Astrocyte (in vitro differentiated cells and primary cell): ENCODE results near the gene NME9. TPM values are rescaled to one million over a fixed set of nuclear protein-coding genes. Genes with fewer than 3 reads are reported as not detected.

Source experiments
- DNase-seq: peaks from one replicate; pipeline ENCODE4 v3.0.0-alpha.2; 2010; ENCODE audit warnings: low read depth
- FAIRE-seq: peaks from 2 replicates; lab custom pipeline; 2011; peaks lifted over from hg19 to GRCh38; lab: Jason Lieb, UNC
- H2AFZ ChIP-seq: 2 replicates; pipeline ENCODE4 v1.6.0; 2012; ENCODE audit warnings: low read depth, low read length, inconsistent platforms
- H3K27ac ChIP-seq: 2 replicates; pipeline ENCODE4 v1.5.1; 2011; ENCODE audit warnings: low read depth, low read length, inconsistent platforms
- H3K27me3 ChIP-seq: 2 replicates; pipeline ENCODE4 v1.6.0; 2011; ENCODE audit warnings: low read length, inconsistent platforms; ENCODE audit not compliant: insufficient read depth
- H3K36me3 ChIP-seq: 2 replicates; pipeline ENCODE4 v1.5.1; 2011; ENCODE audit warnings: low read length, inconsistent platforms; ENCODE audit not compliant: insufficient read depth
- H3K4me1 ChIP-seq: 2 replicates; pipeline ENCODE4 v1.5.1; 2011; ENCODE audit warnings: low read length, inconsistent platforms; ENCODE audit not compliant: insufficient read depth
- H3K4me2 ChIP-seq: 2 replicates; pipeline ENCODE4 v1.6.0; 2012; ENCODE audit warnings: low read length, inconsistent platforms
- H3K4me3 ChIP-seq: 2 replicates; pipeline ENCODE4 v1.5.1; 2011; ENCODE audit warnings: low read depth, mild to moderate bottlenecking, low read length, inconsistent platforms; ENCODE audit not compliant: insufficient read depth
- H3K79me2 ChIP-seq: 2 replicates; pipeline ENCODE4 v1.6.0; 2012; ENCODE audit warnings: mild to moderate bottlenecking, low read length, inconsistent platforms; ENCODE audit not compliant: insufficient read depth
- H3K9ac ChIP-seq: 2 replicates; pipeline ENCODE4 v1.6.0; 2012; ENCODE audit warnings: mild to moderate bottlenecking, low read length, inconsistent platforms
- H3K9me3 ChIP-seq: 2 replicates; pipeline ENCODE4 v1.5.1; 2012; ENCODE audit warnings: low read depth, mild to moderate bottlenecking, low read length, inconsistent platforms; ENCODE audit not compliant: insufficient read depth
- H4K20me1 ChIP-seq: 2 replicates; pipeline ENCODE4 v1.6.0; 2012; ENCODE audit warnings: low read length, inconsistent platforms; ENCODE audit not compliant: insufficient read depth
- H3K27ac Mint-ChIP-seq: one replicate; pipeline ENCODE4 v1.8.0; 2021; ENCODE audit warnings: mild to moderate bottlenecking, mixed read lengths; ENCODE audit not compliant: unreplicated experiment
- H3K27me3 Mint-ChIP-seq: one replicate; pipeline ENCODE4 v1.8.0; 2021; ENCODE audit warnings: low read depth, mixed read lengths; ENCODE audit not compliant: unreplicated experiment
- H3K36me3 Mint-ChIP-seq: one replicate; pipeline ENCODE4 v1.8.0; 2021; ENCODE audit warnings: low read depth, mixed read lengths; ENCODE audit not compliant: unreplicated experiment
- H3K4me1 Mint-ChIP-seq: one replicate; pipeline ENCODE4 v1.8.0; 2021; ENCODE audit warnings: low read depth, mixed read lengths; ENCODE audit not compliant: unreplicated experiment
- H3K4me3 Mint-ChIP-seq: one replicate; pipeline ENCODE4 v1.8.0; 2021; ENCODE audit warnings: mild to moderate bottlenecking, moderate library complexity, mixed read lengths; ENCODE audit not compliant: unreplicated experiment
- H3K9me3 Mint-ChIP-seq: one replicate; pipeline ENCODE4 v1.8.0; 2021; ENCODE audit warnings: mild to moderate bottlenecking, mixed read lengths; ENCODE audit not compliant: unreplicated experiment
- CTCF ChIP-seq: IDR thresholded peaks from 2 replicates; pipeline ENCODE4 v1.5.1; 2011; ENCODE audit warnings: low read depth, mild to moderate bottlenecking, inconsistent platforms, low read length, moderate library complexity; ENCODE audit not compliant: insufficient read depth
- EZH2 ChIP-seq: IDR thresholded peaks from 2 replicates; pipeline ENCODE4 v1.6.1; 2012; ENCODE audit warnings: mild to moderate bottlenecking, low read length, inconsistent platforms; ENCODE audit not compliant: insufficient read depth
- total RNA-seq: library from RNA; stranded (reverse); gene quantifications from 2 replicates; pipeline ENCODE4 v1.2.1, GENCODE V29; 2021

NME9 gene
- total RNA-seq, 1 donor from 2014 or later = 0.54 TPM

DNA sequence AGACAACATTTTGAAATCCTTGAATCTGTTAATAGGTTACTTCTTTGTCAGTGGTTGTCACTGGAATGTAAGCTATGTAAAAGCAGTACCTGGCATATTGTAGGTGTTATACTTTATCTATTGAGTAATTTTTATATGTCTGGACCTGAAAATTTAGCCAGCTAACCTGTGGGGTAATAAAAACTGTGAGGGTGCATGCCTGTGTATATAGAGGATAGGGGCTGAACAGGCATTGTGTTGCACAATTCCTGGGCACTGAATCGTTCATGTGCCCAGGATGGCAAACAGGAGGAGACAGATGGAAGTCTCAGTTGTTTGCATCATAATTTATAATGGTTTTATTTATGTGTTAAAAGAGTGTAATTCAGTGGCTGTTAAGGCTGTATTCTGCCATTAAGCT, 75.4 kb downstream of the NME9 start:
- no peaks in the 10 kb centered on the region for H3K27me3 Mint-ChIP-seq

DNA sequence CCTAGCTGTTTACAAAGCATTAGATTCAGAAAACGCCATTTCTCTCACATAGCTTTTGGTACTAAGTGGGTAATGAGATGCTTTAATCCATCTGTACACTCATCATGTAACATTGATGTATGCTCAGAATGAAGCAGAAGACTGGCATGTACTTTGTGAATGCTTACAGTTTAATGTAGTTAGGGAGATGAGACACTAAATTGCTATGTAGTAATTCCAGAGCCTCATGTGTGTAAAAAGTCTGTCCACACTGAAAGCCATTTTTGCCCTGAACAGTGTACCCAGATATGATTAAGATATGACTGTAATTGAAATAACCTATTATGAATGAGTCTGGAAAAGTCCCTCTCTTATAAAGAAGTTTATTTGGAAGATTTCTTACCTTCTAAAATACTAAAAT, 76.0 kb downstream of the NME9 start:
- Mint-ChIP-seq H3K9me3 (no peaks in the 10 kb centered on the region), H3K27me3 (no peaks in the 10 kb centered on the region), H3K4me3 (no peak overlapping the region), H3K4me1 (peaks cover 9% of the 10 kb centered on the region), H3K36me3 (peaks cover 6% of the 10 kb centered on the region), H3K27ac (no peak overlapping the region)
- no peaks in the 10 kb centered on the region for H3K27me3 ChIP-seq
- no peaks in the 10 kb centered on the region for H4K20me1 ChIP-seq
- no peak overlapping the region for H2AFZ ChIP-seq
- DNase-seq (no peak), FAIRE-seq (no peak)
- no peak overlapping the region for H3K4me2 ChIP-seq
- H3K79me2 ChIP-seq = no peaks in the 10 kb centered on the region
- no peak for TF ChIP-seq CTCF
- TF ChIP-seq EZH2 = no peak
- no peak overlapping the region for H3K4me3 ChIP-seq
- H3K9ac ChIP-seq = no peak overlapping the region
- no peaks in the 10 kb centered on the region for H3K36me3 ChIP-seq
- H3K27ac ChIP-seq = no peak overlapping the region
- H3K4me1 ChIP-seq = no peaks in the 10 kb centered on the region
- no peaks in the 10 kb centered on the region for H3K9me3 ChIP-seq

More for the DNA sequence above, 75.4 kb downstream of the NME9 start:
- Histone ChIP-seq H3K27me3 (no peaks in the 10 kb centered on the region), H3K9ac (no peak overlapping the region), H3K4me3 (no peak overlapping the region), H3K27ac (no peak overlapping the region), H4K20me1 (no peaks in the 10 kb centered on the region), H3K36me3 (no peaks in the 10 kb centered on the region), H3K9me3 (no peaks in the 10 kb centered on the region), H2AFZ (no peak overlapping the region), H3K4me2 (no peak overlapping the region), H3K79me2 (no peaks in the 10 kb centered on the region), H3K4me1 (no peaks in the 10 kb centered on the region)
- TF ChIP-seq CTCF (no peak), EZH2 (no peak)
- H3K36me3 Mint-ChIP-seq = peaks cover 4% of the 10 kb centered on the region
- peaks cover 9% of the 10 kb centered on the region for H3K4me1 Mint-ChIP-seq
- no peak for FAIRE-seq
- H3K27ac Mint-ChIP-seq = no peak overlapping the region
- H3K4me3 Mint-ChIP-seq = no peak overlapping the region
- DNase-seq = no peak
- H3K9me3 Mint-ChIP-seq = no peaks in the 10 kb centered on the region

Other genes starting within 250 kb of the NME9 start
- gene DZIP1L, start 214.2 kb downstream of the NME9 start, total RNA-seq = 19.0 and 19.8 TPM in 2 replicates
- gene A4GNT, start 197.5 kb downstream of the NME9 start, total RNA-seq = not detected in 2 replicates
- 14.8 and 14.9 TPM in 2 replicates for gene DBR1, start 154.9 kb downstream of the NME9 start, total RNA-seq
- gene ARMC8, start 142.6 kb downstream of the NME9 start, total RNA-seq = 33.2 and 36.5 TPM in 2 replicates
- 55.4 and 81.8 TPM in 2 replicates for gene MRAS, start 18.7 kb upstream of the NME9 start, total RNA-seq
- 2.0 and 2.6 TPM in 2 replicates for gene ESYT3, start 104.8 kb upstream of the NME9 start, total RNA-seq